Thyroid gland (tissue), 4 donors: ENCODE measurements around the gene NDUFB3.

Experiments
- POLR2A ChIP-seq, 2 donors: fragments of 450-650 bp; IDR thresholded peaks; one replicate each; pipeline ENCODE4 v1.6.1; 2017; ENCODE audit warnings: antibody characterized with exemption in 2 of 2, mild to moderate bottlenecking in 2 of 2, moderate library complexity in 1 of 2
- TF ChIP-seq, protein P1 (sequence below), 6 experiments: fragments of 200-600 bp in 3 of 6; fragments of 450-650 bp in 3 of 6; sonication (generic) in 3 of 6; IDR thresholded peaks; one replicate each; pipeline ENCODE4 v1.5.1; 2016 to 2019; ENCODE audit warnings: antibody characterized with exemption in 6 of 6, mild to moderate bottlenecking in 2 of 6, inconsistent platforms in 1 of 6, moderate library complexity in 1 of 6

DNA sequence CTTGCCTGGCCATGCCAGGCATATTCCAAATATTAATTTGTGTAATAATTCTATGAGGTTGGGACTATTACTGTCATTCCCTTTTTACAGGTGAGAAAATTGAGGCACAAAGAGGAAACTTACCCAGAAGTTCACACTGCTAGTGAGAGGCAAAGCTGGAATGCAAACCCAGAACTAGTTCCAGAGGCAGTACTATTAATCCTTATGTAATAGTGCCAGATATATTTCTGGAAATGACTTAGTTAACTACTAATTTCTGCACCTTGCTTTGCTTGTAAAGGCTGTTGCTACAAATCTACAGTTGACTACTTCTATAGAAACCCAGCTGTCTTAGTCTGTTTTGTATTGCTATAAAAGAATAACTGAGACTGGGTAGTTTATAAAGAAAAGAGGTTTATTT is 38.8 kb downstream of the NDUFB3 start:
- TF ChIP-seq, protein P1, sequence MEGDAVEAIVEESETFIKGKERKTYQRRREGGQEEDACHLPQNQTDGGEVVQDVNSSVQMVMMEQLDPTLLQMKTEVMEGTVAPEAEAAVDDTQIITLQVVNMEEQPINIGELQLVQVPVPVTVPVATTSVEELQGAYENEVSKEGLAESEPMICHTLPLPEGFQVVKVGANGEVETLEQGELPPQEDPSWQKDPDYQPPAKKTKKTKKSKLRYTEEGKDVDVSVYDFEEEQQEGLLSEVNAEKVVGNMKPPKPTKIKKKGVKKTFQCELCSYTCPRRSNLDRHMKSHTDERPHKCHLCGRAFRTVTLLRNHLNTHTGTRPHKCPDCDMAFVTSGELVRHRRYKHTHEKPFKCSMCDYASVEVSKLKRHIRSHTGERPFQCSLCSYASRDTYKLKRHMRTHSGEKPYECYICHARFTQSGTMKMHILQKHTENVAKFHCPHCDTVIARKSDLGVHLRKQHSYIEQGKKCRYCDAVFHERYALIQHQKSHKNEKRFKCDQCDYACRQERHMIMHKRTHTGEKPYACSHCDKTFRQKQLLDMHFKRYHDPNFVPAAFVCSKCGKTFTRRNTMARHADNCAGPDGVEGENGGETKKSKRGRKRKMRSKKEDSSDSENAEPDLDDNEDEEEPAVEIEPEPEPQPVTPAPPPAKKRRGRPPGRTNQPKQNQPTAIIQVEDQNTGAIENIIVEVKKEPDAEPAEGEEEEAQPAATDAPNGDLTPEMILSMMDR (IDR thresholded peaks at IDR 0.05), result no peak
- no peak for TF ChIP-seq POLR2A (IDR thresholded peaks at IDR 0.05)
